Measurements from ENCODE around the gene PRXL2C.

PRXL2C gene

DNA sequence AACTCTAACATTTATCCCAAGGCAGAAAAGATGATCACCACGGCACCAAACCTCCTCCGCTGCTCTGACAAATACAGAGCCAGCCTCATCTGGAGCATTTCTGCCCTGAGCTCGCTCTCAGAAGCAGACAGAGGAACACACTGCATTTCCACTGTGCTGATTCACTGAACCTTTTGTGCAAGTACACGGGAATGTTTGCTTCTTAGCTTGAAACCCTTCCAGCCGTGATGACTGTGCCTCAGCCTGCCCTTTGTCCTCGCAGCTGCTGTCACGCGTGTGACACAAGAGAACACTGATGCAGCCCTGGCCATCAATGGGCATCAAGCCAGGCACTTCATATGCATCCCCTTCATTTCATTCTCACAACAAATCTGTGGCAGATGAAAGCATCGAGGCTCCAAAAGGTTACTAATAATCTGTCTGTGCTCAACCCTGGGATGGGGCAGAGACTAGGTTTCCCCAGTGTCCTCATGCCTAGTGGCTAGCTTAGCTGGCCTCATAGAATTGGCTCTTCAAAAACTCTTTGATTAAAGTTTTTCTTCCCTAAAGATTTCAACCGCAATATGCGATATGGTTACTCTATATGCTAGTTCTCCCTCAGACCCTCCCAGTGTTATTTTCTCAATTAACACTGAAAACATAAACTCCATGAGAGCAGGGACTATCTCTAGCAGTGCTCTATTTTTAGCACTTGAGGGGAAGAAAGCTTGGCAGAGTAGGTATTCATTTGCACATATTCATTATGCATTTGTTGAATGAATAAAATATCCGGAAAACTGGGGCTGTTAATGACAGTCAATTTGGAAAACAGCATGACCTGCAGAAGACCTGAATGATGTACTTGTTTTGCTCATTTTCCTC, 42.8 kb downstream of the PRXL2C start:
- DNase-seq (ENCODE audit: low read depth in 2 of 2), result no peak

DNA sequence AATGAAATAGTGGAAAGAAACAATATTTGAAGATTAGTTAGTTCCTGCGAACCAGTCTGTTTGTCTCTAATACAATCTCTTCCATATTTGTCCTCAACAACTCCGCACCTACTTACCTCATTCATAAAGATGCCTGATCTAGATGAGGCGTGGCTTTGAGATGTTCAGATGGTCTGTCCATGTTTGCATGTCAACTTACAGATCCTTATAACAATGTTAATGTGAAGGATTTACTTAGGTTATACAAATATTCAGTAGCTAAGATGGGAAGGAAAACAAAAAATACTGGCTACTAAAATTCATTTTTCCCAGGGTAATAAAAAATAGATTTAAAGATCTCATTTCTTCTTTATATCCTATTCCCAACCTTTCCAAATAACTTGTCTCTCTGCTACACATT, 43.8 kb downstream of the PRXL2C start:
- no peak for DNase-seq (ENCODE audit: low read depth in 2 of 2)

DNA sequence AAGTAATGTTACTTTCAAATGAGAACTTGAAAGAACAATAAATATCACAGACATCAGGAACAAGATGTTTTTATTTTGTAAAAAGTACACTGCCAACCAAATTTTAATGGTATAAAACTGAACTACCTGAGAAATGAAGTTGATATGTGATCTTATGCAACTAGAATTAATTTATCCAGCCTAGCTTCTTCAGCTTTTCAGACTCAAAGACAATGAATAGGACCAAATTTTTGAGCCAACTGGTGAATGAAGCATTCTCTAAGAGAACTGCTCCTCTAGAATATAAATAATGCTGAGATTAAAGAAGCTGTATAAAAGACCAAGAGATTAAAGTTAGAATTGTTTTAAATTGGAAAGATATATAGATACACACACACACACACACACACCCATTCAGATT, 45.4 kb downstream of the PRXL2C start:
- no peak for DNase-seq (ENCODE audit: low read depth in 2 of 2)

- no peak for DNase-seq (ENCODE audit: low read depth in 2 of 2)
These were observed 47.1 kb downstream of the PRXL2C start for GRCh38 chr9:96607971-96608370.

DNA sequence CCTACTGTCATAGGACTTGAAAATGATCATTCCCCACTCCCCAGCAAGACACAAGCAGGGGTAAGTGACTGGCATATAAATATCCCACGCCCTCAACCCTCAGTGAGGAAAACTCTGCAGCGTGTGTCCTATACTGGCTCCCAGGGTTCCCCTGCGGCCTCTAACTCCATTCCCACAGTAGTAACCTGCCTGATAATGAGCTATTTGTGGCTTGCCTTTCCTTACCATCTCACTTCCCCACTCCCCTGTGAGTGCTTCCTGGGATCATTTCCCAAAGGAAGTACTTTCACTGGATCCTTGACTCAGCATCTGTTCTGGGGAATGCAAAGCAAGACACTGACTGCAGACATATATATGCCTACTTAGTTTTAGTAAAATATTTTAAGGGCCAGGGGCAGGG, 49.8 kb downstream of the PRXL2C start:
- DNase-seq (ENCODE audit: low read depth in 2 of 2), result no peak

- DNase-seq (ENCODE audit: low read depth in 2 of 2), result no peak
These were observed 51.2 kb downstream of the PRXL2C start for GRCh38 chr9:96604004-96604319.

- DNase-seq (ENCODE audit: low read depth in 2 of 2), result no peak
These were observed 51.7 kb downstream of the PRXL2C start for GRCh38 chr9:96603305-96604003.

DNA sequence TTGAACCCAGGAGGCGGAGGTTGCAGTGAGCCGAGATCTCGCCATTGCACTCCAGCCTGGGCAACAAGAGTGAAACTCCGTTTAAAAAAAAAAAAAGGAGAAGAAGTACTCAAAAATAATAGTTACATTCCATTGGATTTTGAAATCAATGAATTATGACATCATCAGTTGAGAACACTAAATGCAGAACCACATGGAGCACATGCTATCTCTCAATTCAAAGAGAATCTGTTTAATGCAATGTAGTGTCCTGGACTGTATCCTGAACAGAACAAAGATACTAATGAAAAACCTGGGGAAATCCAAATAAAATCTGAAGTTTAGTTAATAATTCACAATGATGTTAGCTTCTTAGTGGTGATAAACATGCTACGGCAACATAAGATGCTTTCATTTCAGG, 55.8 kb downstream of the PRXL2C start:
- no peak for DNase-seq (ENCODE audit: low read depth in 2 of 2)

DNA sequence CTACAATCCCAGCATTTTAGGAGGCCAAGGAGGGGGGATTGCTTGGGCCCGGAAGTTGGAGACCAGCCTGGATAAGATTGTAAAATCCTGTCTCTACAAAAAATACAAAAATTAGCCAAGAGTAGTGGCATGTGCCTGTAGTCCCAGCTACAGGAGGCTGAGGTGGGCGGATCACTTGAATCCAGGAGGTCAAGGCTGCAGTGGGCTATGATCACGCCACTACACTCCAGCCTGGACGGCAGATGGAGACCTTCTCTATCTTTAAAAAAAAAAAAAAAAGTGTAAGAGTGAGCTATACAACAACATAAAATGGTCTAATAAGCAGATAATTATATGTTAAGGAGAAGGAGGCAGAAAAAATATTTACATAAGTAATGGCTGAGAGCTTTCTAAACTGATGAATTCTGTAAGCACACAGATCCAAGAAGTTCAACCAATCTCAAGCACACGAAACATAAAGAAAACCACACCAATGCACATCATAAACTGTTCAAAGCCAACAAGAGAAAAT, 58.5 kb downstream of the PRXL2C start:
- DNase-seq (ENCODE audit: low read depth in 2 of 2), result no peak

Data from activated CD8-positive, alpha-beta memory T cell treated with anti-CD3 and anti-CD28 coated beads for 4 hours (primary cell).